Measurements from ENCODE around the gene PSKH1. TPM values are rescaled to one million over a fixed set of nuclear protein-coding genes. Genes with fewer than 3 reads are reported as not detected.

PSKH1 gene
- total RNA-seq: 8.3 and 10.8 TPM in 2 replicates

DNA sequence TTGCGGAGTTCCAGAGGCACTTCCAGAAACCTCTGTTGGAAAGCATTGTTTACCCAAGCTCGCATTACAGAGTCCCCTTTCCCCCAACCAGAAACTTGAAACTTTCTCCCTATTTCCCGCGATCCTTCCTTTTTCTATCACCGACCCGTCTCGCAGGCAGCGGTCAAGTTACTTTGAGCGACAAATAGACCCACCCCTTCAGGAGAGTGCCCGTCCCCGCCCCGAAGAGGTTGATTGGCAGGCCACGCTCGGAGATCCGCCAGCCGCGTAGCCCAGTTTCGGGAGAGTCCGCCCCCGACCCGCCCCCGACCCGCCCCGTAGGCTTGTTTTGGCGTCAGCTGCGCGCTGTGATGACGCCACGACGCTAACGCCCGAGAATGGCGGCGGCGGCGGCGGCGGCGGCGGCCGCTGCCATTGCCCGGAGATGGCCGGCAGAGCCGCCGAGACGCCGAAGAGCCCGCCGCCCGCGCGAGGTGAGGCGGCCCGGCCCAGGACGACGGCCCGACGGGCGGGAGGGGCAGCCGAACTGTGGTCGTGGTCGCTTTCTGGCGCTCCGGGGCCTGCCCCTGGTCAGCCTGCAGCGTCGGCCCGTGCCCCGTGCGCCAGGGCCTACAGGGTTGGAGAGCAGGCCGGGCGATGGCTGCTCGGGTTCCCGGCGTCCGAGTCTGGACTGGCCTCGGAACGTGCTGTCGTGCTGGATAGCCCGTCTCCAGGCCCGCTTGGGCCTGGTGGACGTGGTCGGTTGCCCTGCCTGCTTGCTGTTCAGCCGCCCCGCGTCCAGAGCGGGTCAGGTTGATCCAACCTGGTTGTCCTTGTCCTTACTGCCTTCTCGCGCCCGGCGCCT lies at the start of gene PSKH1:
Gene PSKH1 (plus strand): TSS at position 356 of the 844 bp plus-strand sequence. CDS start 15,496 bp downstream, outside the sequence.

DNA sequence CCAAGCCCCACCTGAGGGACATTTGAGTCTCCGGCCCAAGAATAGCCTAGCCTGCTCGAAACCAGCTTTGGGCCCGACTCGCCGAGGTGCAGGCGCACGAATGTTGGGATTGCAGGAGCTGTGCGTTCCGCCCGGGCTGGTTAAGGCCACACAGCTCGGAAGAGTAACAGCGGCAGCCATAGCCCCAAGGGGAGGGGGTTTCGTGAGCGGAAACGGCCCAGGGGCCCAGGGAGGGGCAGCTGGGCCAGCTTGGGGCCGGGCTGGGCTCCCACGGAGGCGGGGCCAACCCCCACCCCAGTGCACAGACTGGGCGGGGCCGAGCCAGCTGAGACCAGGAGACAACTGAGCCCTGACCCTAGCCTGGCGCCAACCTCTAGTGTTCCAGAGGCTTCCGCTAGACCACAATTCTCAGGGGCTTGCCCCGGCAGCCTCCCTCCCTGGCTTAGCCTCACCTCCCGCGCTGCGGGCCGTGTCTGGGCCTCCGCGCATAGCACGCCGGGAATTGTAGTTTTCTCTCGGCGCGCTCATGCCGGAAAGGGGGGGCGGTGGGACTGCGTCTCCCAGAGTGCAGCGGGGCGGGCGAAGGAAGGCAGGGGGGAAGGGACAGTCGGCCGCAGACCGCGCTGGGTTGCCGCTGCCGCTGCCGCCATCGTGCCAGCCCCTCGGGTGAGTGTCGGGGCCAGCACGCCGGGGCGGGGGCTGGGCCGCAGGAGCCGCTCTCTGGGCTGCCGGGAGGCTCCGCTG lies 46.6 kb upstream of the PSKH1 start, which contains the start of gene NUTF2:
Gene NUTF2 (plus strand): TSS at position 614 of the 744 bp plus-strand sequence. CDS start 18,198 bp downstream, outside the sequence.

DNA sequence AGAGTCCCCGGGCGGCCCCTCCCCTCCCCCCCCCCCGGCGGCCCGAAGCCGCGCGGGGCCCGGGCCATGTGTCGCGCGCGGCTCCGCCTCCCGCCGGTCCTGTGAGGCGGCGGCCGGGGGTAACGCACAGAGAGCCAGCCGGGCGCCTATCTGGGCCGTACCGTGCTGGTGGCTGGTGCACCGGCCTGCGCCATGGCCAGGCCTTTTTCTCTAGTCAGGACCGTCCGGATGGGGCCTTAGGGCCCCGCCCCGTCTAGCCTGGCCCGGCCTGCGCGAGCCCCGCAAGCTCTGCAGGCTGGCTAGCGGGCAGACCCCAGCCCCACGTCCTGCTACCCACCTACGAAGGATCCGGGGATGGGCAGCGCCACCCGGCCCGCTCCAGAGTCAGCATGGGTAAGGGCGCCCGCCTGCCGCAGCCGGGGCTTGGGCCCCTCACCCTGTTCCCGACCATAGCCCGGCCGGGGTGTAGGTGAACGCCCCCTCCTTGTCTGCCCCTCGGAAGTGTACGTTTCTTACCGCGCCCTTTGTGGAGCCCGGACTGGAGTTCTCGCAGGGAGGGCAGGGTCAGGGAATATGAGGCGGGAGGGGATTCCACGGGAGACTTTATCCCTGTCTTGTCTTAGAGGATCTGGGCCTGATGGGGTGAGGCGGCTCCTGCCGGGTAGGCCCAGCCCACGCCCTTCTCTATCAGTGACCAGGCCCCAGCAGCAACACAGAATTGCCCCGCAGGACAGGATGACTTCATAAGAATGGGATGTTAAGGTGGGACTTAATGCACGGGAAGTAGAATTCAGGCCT lies 45.8 kb upstream of the PSKH1 start, which contains the start of gene CENPT:
Gene CENPT (minus strand): TSS at position 630 of the 798 bp plus-strand sequence. CDS start 13,834 bp downstream, outside the sequence.

DNA sequence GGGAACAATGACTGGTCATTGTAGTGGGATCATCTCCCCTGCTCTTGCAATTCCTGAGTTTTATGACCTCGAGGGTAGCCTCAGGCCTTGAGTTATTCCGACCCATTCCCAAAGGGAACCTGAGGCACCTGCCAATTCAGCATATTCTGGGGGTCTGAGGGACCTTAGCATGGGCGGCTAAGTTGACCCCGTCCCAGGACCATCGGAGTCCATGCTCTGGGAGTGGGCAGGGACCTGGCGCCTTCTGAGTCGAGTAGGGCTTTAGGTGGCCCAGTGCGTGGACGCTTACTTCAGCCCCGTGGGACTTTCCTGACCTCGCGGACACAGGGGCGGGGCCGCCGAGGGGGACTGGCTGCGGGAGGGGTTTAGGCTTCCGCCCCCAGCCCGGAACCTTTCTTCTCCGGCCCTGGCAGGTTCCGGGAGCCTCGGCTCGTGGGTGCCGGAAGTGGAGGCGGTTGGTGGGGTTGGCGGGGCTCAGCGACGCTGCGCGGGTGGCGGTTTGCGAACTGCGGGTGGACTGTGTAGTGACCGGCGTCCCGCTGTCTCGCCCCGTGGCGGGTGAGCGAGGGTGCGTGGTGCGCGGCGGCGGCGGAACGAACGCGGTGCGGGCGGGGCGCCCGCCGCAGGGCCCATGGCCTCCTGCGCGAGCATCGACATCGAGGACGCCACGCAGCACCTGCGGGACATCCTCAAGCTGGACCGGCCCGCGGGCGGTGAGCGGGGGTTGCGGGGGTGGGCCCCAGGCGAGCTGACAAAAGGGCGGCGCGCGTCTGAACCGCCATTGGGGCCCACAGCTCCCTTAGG lies 20.2 kb upstream of the PSKH1 start, which contains the start of gene EDC4:
Gene EDC4 (plus strand): TSS at position 422 of the 804 bp plus-strand sequence. CDS start 210 bp downstream, at position 632.

DNA sequence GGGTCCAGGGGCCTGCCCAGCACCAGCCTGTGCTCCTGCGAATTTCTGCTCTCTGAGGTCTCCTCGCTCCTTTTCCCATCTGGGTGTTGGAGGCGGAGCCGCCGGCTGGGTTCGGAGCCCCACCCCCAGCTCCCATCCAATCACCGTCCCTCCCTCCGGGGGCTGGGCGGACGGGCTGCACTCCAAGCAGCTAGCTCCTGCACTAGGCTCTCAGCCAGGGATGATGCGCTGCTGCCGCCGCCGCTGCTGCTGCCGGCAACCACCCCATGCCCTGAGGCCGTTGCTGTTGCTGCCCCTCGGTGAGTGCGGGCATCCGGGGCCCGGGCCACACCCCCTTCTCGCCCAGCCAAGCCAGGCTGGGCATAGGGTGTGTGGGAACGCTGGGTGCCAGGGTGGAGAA lies 8.4 kb upstream of the PSKH1 start, which contains the start of gene NRN1L:
Gene NRN1L (plus strand): TSS at position 202 of the 400 bp plus-strand sequence. CDS start 19 bp downstream, at position 221.

DNA sequence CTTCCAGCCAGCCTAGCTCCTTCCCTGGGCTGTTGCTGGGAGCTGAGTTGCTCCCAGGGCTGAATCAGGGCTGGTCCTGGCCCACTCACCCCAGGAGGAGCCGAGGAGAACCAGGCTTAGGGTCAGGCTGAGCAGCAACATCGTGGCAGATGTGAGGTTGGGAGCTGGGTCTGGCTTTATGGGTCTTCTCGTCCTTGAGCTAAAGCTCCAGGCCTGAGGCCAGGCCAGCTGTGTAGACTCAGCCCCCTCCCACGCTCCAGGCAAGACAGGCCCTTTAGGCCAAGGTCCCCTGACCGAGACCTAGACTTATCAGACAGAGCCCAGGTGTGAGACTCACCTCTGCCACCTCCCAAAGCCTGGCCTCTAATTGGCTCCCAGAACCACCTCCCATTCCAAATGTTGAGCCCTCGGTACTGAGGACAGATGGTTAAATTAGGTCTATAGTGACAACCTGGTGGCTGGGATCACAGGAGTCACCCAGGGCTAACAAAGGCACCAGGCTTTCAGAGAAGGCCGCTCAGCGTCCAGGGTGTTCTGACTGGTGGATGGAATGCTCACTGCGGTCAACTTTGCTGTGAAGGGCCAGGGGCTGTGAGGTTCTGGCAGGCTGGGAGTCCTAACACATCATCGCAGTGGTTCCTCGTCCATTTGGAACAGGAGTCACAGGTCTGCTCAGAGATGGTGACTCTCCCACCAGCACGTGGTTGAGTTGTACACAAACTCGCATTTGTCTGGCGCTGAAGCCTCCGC lies 38.8 kb downstream of the PSKH1 start, which contains the start of gene CTRL:
Gene CTRL (minus strand): TSS at position 151 of the 750 bp plus-strand sequence. CDS start 10 bp downstream, at position 141.

DNA sequence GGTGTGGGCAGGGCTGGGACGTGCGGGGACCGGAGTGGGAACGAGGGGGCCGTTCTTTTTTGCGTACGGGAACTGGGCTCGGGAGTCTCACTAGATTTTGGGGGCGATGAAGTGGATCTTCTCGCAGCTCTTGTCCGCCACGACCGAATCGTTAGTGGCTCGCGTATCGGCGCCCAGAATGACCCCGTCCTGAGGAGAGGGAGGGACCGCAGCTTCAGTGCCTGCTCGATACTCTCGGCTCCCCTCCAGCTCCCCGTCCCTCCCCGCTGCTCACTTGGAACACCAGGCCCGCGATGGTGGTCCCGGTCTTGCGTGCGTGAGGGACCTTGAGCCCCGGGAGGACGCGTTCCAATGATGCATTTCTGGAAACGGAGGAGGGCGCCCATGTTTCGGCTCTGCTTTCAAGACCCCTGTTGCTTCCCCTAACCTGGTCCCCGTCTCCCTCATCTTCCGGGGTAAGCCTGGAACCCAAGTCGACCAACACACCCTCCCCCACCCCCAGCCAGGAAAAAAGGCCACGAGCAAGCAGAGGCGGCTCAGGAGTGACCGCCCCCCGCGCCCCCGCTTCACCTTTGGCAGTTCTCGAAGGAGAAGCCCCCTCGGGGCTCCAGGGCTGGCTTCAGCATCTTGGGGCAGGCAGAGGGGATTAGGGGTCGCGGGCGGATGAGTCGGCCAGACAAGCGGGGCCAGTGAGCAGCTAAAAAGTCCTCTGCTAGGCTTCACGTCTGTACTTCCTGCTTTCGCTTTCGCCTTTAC lies 43.2 kb downstream of the PSKH1 start, which contains the start of gene PSMB10:
Gene PSMB10 (minus strand): TSS at position 727 of the 756 bp plus-strand sequence. CDS start 101 bp downstream, at position 626.

DNA sequence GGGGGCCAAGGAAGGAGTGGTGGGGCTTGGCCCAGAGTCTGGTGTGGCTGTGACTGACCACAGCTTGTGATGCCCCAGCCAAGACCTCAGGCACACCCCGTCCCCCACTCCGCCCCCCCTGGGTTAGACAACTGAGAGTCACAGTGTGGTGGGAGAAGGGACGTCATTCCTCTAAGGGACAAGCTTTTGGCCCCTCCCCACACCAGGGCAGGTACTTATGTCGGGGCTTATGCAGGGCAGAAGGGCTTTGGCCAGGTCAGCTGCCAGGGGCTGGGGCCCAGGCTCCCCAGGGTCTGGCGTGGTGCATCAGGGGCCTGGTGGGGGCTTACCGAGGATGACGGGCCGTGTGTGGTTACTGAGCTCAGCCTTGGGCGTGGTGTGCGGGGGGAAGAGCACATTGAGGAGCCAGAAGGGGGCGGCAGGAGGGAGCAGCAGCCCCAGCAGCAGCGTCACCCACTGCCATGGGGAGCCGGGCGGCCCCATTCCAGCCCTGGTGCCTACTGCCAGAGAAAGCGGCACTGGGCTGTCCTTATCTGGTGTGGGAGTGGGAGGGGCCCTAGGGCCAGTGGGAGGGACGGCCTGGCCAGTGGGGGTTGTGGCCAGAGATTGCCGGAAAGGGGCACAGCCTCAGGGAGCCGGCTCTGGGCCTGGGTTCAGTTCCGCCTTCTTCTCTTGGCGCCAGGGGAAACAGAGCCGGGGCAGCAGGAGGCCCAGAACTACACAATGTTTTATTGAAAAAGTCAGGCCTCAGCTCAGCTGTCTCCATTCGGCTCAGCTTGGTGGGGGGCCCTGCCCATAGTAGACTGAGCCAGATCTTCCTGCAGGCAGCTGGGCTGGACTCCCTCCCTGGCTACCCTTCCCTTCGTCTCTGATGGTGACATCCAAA lies 50.8 kb downstream of the PSKH1 start, which contains the start of gene LCAT:
Gene LCAT (minus strand): TSS at position 502 of the 886 bp plus-strand sequence. CDS start 19 bp downstream, at position 483.

DNA sequence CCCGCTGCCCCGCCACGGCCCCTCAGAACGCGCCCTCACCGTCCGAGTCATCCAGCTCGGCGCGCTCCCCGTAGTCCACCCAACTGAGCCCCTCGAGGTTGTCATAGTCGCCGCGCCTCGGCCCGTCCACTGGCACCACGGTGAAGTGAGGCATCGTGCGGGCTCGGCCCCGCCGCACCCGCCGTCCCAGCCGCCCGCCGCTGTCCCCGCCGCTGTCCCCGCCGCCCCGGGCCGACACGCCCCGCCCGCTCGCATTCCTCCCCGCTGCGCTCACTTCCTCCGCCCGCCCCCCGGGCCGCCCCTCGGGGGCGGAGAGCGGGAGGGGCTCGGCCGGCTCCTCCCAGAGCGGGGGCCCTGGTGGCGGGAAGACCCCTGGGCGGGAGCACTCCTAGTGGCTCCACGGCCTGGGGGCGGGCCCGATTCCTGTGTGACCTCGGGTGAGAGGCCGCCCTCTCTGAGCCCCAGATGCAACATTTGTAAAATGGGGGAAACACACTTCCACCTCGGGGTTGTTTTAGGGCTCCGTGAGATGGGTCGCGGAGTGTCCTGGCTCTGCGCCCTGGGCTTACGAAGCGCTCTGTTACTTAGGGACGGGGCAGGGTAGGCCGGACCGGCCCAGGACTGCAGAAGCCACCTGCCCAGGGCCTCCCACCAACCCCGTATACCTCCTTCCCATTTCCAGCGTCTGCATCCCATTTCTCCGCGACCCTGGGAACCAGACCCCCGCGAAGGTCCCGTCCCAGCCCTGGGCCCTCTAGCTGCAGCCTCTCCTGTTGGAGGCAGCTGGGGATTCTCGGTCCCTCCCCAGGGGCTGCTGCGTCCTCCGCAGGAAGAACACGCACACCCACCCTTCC lies 75.6 kb downstream of the PSKH1 start, which contains the start of gene SLC12A4:
Gene SLC12A4 (minus strand): TSS at position 238 of the 854 bp plus-strand sequence. CDS start 84 bp downstream, at position 154.

Other genes starting within 250 kb of the PSKH1 start
- gene CARMIL2, start 248.1 kb upstream of the PSKH1 start, total RNA-seq: 0.25 and 3.6 TPM in 2 replicates
- 26.0 and 35.8 TPM in 2 replicates for gene ACD, start 233.0 kb upstream of the PSKH1 start, total RNA-seq
- 2.8 and 4.5 TPM in 2 replicates for gene PARD6A, start 232.3 kb upstream of the PSKH1 start, total RNA-seq
- 14.3 and 16.5 TPM in 2 replicates for gene ENKD1, start 226.5 kb upstream of the PSKH1 start, total RNA-seq
- gene C16orf86, start 226.4 kb upstream of the PSKH1 start, total RNA-seq: 3.6 and 5.8 TPM in 2 replicates
- gene GFOD2, start 173.9 kb upstream of the PSKH1 start, total RNA-seq: 19.6 TPM in 2 replicates
- gene RANBP10, start 86.7 kb upstream of the PSKH1 start, total RNA-seq: 8.6 and 10.3 TPM in 2 replicates
- 0.13 and 0.20 TPM in 2 replicates for gene TSNAXIP1, start 86.4 kb upstream of the PSKH1 start, total RNA-seq
- 35.4 and 40.7 TPM in 2 replicates for gene THAP11, start 50.9 kb upstream of the PSKH1 start, total RNA-seq
- gene NUTF2, start 46.3 kb upstream of the PSKH1 start, total RNA-seq: 158 and 170 TPM in 2 replicates
- 29.4 and 31.6 TPM in 2 replicates for gene CENPT, start 45.6 kb upstream of the PSKH1 start, total RNA-seq
- gene EDC4, start 20.2 kb upstream of the PSKH1 start, total RNA-seq: 50.1 and 74.3 TPM in 2 replicates
- 0.69 TPM in 1 of 2 replicates, not detected in the other for gene NRN1L, start 8.4 kb upstream of the PSKH1 start, total RNA-seq
- 0.84 and 0.87 TPM in 2 replicates for gene CTRL, start 38.6 kb downstream of the PSKH1 start, total RNA-seq
- 73.8 and 78.3 TPM in 2 replicates for gene PSMB10, start 43.6 kb downstream of the PSKH1 start, total RNA-seq
- 3.7 and 4.5 TPM in 2 replicates for gene LCAT, start 50.9 kb downstream of the PSKH1 start, total RNA-seq
- gene SLC12A4, start 75.4 kb downstream of the PSKH1 start, total RNA-seq: 34.7 and 40.2 TPM in 2 replicates
- gene DPEP3, start 87.2 kb downstream of the PSKH1 start, total RNA-seq: not detected in 2 replicates
- gene DPEP2, start 106.2 kb downstream of the PSKH1 start, total RNA-seq: 0.05 TPM in 1 of 2 replicates, not detected in the other
- not detected in 2 replicates for gene DPEP2NB, start 122.7 kb downstream of the PSKH1 start, total RNA-seq
- gene DDX28, start 130.0 kb downstream of the PSKH1 start, total RNA-seq: 5.3 and 8.1 TPM in 2 replicates
- 16.5 and 19.5 TPM in 2 replicates for gene DUS2, start 130.0 kb downstream of the PSKH1 start, total RNA-seq
- 21.0 and 22.1 TPM in 2 replicates for gene NFATC3, start 192.1 kb downstream of the PSKH1 start, total RNA-seq

All from mammary microvascular endothelial cell (primary cell).